GM19324 (cell line): Measurements from ENCODE around the gene BGN.

Source experiments
- ATAC-seq: cut with Tn5 transposase; IDR thresholded peaks from one replicate; pipeline ENCODE4 v1.9.1; 2021; ENCODE audit warnings: mild to moderate bottlenecking, moderate library complexity; ENCODE audit not compliant: unreplicated experiment, low FRiP score

Gene BGN

DNA sequence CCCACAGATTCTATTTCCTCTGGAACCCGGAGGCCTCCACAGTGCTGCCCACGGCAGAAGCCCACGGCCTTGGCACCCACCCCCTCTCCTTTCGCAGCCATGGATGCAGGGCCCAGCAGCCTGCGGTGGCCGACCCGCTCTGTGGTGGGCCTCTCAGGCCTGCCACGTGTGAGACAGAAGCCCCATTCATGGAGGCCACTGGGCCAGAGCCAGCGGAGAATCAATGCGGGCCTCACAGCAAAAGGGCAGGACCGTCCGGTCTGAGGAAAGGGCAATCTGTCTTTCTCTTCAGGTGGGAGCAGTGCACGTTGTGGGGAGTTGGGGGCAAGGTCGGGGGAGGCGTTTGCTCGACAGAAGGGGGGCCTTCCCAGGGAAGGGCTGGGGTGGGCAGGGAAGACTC, 16.0 kb upstream of the BGN start:
- no peak for ATAC-seq

DNA sequence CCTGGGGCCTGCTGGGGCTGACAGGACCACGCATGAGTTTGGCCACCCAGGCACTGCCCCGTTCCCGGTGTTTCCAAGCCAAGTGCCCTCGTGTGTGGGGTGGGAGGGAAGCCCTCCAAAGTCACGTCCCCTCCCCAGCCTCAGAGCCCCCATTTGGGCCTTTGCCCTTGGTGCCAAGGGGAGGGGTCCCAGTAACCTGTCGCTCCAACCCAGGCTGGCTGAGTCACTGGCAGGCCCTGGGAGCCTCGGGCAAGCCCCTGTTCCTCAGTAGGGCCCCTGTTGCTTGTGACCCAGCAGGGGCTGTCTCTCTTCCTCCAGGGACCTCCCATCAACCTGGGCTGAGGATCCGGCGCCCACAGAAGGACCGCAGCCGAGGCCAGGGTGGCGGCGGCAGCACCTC, 13.7 kb upstream of the BGN start:
- no peak for ATAC-seq

DNA sequence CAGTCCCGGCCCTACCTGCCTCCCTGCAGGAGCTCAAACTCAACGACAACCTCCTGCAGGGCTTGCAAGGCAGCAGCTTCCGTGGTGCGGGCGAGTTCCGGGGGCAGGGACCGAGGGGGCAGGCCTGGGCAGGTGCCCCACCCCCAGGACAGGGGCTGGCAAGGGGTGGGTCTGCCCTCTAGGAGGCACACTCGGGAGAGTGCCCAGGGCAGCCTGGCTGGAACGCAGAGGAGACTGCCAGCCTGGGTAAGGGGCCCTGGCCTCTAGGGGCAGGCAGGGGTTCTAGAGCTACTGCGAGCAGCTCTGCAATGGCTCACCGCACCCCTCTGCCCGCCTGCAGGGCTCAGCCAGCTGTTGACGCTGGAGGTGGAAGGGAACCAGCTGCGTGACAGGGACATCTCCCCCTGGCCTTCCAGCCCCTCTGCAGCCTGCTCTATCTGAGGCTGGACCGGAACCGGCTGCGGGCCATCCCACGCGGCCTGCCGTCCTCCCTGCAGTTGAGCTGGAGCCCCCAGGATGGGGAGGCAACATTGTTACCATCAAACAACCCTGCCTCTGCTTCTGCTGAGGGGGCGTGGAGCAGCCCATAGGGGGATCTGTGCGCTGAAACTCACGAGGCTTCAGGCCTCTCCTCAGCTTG, 12.3 kb upstream of the BGN start:
- no peak for ATAC-seq

DNA sequence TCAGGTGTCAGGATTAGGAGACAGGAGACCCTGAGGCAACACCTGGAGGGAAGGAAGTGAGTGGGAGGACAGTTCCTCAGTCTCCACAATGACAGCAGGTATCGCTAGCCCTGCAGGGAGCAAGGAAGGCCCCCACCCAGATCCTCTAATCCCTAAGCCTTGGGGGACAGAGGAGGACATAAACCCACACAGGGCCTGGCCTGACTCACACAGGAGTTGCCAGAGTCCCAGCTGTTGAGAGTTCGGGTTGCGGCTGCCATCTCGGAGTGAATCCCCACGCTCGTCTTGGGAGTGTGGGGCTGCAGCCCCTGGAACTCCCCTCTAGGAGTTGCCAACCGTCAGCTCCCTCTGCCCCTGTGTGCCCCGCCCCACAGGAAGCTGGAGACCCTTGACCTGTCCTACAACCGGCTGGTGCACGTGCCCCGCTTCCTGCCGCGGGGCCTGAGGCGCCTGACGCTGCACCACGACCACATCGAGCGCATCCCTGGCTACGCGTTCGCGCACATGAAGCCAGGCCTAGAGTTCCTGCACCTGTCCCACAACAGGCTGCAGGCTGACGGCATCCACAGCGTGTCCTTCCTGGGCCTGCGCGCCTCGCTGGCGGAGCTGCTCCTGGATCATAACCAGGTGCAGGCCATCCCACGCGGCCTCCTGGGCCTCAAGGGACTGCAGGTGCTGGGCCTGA, 9.2 kb upstream of the BGN start:
- ATAC-seq, result no peak

DNA sequence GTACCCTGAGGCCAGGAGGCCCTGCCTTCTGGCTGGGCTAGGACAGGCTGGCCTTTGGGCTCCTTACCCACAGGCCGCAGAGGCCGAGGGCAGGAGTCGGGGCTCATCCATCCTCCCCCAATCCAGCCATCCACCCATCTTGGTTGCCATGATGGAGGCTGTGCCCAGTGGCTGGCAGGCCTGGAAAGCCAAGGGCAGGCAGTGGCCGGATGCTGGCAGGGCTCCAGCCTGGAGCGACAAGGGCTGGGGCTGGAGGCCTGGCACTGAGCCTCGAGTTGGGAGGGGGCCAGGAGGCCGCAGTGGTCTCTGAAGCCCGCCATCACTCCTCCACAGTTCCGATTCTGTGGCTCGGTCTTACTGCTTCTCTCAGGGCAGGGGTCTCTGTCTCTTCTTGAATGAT, 8.6 kb upstream of the BGN start:
- no peak for ATAC-seq

DNA sequence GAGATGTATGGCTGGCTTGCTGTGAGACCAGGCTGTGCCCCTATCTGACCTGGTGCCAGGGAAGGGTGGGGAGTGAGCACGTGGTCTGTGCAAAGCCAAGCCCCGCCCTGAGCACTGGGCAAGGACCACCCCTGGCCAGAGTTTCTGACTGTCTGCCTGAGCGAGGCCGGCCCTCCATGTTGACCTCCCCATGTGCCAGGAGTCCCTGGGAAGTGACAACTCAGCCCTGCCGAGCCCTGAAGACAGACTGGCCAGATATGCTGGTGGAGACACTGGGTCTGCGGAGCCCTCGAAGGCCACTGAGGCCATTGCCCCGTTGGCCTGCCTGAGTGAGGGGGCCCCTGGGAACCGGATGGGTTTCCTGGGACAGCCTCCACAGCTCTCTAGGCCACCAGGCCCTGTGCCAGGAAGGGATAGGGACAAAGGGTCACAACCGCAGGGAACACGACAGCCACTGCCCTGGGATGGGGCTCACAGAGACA, 7.1 kb upstream of the BGN start:
- ATAC-seq, result no peak

DNA sequence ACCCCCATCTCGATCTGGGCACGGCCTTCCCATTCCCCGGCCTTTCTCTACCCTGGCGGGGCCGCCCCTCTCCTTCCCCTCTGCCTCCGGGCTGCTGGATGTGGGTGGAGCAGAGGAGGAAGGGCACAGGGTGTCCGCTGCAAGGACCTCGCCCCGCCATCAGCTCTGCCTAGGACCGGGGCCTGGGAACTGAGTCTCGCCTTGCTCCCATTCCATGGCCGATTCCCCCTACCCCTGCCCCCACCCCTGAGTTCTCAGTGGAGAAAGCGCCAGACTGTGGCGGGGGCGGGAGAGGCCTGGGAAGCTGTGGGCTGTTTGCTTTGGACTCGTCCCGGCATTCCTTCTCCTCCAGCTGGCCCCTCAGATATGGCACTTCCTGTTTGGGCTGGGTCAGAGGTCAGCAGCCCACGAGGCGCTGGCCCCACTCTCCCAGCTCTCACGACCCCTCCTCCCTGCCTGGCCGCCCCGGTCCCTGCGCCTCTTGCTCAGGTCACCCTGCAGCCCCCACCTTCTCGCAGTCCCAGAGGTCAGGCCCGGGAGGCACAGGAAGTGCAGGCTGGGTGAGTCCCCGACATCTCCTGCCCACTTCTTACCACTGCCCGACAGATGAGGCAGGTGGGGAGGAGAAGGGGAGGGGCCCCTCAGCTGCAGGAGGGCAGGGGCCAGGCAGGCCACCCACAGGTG, 6.4 kb upstream of the BGN start:
- no peak for ATAC-seq

DNA sequence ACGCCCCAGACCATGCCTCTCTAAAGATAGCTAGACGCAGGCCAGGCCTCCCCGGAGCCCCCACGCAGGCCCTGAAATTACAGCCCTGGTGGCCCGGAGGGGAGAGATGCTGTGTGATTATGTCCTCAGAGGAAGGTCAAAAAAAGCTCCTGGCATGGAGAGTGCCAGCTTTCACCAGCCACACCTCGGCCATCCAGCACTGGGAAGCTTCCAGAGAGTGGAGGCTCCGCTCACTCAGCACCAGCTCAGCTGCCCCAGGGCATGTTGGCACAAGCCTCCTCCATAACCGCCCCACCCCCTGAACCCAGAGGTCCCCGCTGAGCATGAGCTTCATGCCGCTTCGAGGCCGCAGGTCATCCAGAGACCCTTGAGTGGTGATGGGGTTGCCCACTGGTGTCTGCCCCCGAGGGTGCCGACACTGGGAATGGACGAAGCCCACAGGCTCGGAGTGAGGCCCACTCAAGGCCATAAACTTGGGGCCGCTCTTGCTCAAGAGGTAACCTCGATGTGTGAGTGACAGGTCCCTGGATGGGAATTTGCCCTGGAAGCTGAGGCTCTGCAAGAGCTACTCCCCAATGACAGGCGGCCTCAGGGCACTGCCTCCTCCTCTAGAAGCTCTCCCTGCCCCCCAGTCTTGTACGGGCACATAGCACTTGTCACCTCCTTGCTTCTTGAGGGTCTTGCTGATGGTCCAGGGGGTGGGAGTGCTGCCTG, 4.4 kb upstream of the BGN start:
- no peak for ATAC-seq

DNA sequence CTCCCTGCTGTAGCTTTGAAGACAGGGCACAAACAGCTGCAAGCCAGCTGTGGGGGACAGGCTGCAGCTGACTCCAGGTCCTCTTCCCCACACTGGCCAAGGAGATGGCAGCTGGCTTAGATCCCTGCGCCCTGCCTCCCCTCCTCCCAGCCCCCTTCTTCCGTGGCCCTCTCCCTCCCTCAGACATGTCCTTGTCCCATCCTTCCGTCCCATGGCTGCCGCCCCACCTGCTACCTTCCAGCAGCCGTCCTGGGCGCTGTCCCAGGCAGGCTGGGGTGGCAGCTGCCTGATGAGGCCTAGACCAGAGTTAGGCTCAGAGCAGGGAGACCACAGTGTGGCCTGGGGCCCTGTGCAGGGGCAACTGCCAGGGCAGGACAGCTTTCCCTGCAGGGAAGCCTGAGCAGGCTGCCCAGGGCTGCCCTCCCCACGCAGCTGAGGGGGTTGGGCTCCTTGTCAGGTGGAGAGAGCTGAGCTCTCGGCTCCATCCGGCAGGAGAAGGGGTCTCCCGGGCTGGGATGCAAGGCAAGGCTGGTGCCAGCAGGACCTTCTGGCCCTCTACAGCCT, 3.3 kb upstream of the BGN start:
- no peak for ATAC-seq

DNA sequence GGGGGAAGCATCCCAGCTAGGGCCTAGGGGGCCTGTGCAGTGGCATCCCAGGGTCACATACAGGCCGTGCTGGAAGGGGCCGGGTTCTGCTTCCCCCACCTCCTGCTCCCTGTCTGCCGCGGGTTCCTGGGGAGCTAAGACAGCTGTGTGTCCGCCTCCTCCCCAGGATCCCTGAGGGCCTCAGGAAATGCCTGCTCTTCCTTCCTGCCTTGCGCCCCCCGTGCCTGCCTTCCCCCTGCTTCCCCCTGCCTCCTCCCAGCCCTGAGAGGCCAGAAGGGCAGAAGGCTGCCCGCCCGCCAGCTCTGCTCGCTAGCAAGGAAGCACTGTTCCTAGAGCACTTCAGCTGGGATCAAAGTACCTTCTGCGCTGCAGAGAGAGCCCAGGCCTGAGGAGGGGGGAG, 2.9 kb upstream of the BGN start:
- no peak for ATAC-seq

DNA sequence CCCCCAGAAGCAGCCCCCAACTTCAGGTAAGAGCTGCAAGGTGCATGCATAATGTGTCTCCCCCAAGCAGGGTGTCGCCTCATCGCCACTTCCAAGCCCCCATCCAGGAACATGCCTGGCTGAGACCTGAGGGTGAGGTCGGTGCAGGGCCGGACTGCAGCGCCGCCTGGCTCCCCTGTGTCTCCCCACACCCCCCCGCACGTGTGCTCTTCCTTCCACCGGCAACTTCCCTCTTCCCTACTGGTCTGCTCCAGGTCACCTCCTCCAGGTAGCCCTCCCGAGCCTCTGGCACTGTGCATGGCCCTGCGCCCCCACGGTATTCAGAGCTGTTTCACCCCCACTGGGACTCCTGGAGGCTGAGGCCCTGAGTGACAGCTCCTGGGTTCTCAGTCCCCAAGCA, 2.2 kb upstream of the BGN start:
- no peak for ATAC-seq

DNA sequence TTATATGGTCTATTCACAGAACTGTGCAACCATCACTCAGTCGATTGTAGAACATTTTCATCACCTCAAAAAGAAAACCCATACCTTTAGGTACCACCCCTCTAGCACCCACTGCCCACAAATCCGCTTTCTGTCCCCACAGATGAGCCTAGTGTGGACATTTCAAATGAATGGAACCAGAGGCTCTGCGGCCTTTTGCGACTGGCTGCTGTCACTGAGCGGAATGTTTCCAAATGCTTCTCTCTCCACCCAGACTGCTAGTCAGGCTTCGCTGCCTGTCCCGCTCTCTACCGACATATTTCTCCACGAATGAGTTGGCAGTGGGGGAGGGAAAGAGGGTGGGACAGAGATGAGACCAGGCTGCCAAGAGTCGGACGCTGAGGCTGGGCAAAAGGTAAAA, 1.7 kb upstream of the BGN start:
- ATAC-seq, result no peak

DNA sequence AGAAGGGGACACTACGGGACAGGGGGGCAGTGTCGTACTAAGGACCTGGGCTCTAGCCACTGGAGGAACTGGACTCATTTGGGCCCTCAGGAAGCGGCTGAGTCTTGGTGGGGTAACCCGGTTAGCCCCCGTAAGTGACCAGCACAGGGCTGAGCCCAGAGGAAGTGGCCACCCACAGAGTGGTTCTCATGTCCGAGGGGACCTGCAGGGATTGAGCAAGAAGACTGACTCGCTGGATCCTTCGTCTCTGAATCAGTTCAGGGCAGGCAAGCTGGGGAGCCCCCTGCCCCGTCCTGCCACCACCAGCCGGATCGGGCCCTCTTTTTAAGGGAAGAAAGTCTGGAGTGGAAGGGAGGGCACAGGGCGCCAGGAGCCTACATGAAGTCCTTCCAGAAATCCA, 719 bp upstream of the BGN start:
- no peak for ATAC-seq

DNA sequence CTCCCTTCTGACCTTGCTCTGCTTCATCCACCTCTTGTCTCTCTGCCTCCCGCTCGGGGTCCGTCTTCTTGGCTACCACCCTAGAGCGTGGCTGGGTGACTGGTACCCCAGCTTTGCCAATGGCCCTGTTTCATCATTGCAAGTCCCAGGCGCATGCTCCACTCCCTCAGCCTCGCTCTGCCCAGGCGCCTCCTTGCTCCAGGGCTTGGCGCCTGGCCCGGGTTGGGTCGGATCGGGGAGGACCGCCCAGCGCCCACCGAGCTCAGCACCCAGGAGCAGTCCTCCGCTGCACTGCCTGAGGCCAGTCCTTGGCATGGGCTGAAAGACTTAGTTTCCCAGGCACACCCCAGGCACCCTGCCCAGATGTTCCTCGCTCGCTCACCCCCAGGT, 577 bp downstream of the BGN start:
- ATAC-seq, result no peak

DNA sequence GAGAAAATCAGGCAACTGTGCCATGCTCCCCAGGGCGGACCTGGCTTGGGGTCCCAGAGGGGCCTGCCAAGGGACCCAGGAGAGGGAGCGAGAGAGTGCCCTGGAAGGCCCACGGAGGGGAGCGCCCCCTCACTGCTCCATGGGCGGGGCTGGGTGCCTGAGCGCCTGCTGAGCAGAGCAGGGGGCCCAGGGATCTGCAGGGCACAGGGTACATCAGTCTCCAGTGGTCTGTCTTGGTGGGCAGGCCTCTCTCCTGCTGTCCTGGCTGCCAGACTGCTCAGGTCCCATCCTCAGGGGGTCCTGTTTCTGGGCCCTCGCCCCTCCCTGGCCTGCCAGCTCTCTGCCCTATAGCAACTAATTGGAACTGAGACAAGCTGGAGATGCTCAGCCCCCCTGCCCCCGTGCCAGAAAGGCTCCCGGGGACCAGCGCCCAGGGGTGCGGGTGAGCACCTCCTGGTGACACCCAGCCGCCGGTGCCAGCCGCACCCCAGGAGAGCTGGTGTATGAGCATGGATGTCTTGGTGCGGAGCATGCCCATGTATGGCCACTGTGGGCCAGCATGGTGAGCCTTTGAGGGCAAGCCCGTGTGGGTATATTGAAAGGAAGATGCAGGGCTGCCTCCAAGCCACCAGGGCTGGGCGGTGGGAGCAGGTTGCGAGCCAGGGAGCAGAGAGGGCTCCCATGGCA, 1.3 kb downstream of the BGN start:
- ATAC-seq, result no peak

DNA sequence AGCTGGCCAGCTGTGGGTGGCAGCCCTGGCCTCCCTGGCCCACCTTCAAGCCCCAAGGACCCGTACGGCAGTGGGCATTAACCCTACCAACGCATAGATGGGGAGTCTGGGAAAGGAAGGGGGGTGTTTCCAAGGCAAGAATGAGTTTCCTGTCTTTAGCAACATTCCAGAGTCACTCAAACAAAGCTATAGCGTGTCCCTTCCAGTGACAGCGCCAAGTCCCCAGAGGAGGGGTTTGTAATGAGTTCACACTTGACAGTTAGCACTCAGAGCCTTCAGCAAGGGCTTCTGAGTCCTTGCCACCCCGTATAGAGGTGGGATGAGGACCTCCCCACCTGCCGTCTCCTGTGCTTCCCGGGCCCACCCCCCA, 1.8 kb downstream of the BGN start:
- no peak for ATAC-seq

DNA sequence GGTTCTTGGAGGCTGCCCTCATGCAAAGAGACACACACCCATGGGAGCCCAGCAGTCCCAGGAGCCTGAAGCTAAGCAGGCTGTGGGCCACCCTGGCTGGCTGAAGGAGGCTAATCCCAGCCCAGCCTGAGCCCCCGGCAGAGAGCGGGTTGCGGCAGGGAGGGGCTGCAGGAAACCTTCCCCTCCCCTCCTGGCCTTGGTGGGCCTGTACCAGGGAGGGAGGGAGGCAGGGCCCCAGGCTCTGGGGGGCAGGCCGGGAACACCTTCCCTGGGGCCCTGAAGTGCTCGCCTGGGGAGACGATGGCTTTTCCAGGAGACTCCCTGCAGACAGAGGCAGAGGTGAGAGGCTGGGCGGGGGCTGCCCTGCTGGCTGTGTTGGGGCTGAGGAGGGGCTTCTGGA, 3.7 kb downstream of the BGN start:
- no peak for ATAC-seq

DNA sequence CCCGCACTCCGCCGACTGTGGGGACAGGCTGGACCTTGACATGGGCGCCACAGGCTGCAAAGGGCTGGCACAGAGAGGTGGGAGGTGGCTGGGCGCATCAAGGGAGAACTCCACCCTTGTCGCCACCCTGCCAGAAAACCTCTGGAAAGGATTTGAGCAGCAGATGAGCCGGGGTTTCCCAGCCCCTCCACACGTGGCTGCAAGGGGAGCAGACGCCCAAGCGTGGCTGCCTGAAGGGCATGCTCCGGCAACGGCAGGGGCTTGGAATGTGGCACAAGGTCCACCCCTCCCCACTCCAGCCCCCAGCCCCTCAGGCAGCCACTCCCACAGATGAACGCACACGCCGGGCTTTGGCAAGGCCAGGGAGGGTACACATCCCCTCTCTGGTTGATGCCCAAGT, 4.6 kb downstream of the BGN start:
- ATAC-seq, result no peak

DNA sequence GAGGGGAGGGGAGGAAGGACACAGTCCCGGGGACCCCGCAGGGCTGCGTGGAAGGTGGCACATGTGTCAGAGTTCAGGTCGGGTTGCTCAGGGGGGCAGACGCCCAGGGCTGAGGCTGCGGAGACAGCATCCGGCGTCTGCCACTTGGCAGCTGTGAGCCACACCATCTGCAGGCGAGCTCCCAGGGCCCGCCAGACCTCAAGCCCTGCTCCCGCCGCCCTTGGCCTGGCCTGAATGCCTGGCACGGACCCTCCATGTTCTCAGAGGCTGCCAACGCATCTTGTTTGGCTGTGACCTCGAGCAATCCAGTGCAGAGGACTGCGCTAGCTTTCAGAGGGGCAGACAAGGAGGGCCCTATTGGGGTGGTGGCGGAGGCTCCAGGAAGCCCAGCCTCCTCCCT, 5.1 kb downstream of the BGN start:
- ATAC-seq, result no peak

DNA sequence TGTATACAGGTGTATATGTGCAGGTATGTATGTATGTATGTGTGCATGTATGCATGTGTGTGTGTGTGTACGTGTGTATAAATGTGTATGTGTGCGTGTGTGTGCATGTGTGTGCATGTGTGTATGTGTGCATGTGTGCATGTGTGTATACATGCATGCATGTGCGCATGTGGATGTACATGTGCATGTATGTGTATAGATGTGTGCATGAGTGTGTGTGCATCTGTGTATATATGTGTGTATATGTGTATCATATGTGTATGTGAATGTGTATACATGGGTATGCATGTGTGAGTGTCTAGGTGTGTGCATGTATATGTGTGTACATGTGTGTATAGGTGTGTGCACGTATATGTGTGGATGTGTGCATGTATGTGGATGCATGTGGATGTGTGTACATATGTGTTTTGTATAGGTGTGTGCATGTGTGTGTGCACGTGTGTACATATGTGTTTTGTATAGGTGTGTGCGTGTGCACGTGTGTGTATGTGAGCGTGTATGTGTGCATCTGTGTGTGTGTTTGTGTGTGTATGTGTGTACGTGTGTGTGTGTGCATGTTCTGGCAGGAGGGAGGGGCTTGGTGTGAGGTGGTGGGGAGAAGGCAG, 6.0 kb downstream of the BGN start:
- ATAC-seq, result no peak
